SU-DHL-6 (cell line): ENCODE data around the gene FDXR.
A peak's percentile ranks its signal among the peaks of the same experiment; 100 is the strongest.

ENCODE experiments used
- H2AFZ ChIP-seq: fragments of 200-600 bp; sonication (generic); 2 replicates; pipeline ENCODE4 v1.6.1; 2014; ENCODE audit warnings: low read depth, mild to moderate bottlenecking, moderate library complexity, mixed read lengths, antibody characterized with exemption, low read length; ENCODE audit not compliant: severe bottlenecking
- H3F3A ChIP-seq: fragments of 200-600 bp; shearing (Covaris generic); 2 replicates; pipeline ENCODE4 v1.6.0; 2016; ENCODE audit warnings: antibody characterized with exemption, mild to moderate bottlenecking; ENCODE audit not compliant: insufficient read depth
- H3K27ac ChIP-seq: fragments of 200-600 bp; sonication (generic); 2 replicates; pipeline ENCODE4 v1.5.1; 2016; ENCODE audit warnings: low read depth, mild to moderate bottlenecking, low read length, moderate library complexity, mixed read lengths
- H3K27me3 ChIP-seq: fragments of 200-600 bp; sonication (generic), shearing (Covaris generic); 2 replicates; pipeline ENCODE4 v1.6.0; 2014; ENCODE audit warnings: mild to moderate bottlenecking, low read length
- H3K36me3 ChIP-seq: fragments of 200-600 bp; sonication (generic); 2 replicates; pipeline ENCODE4 v1.6.1; 2014; ENCODE audit warnings: mild to moderate bottlenecking, low read length, mixed read lengths
- H3K4me2 ChIP-seq: fragments of 300-600, 200-600 bp; shearing (Covaris generic), sonication (generic); 2 replicates; pipeline ENCODE4 v1.6.0; 2014; ENCODE audit warnings: low read length, low read depth, mild to moderate bottlenecking; ENCODE audit not compliant: poor library complexity, severe bottlenecking
- H3K4me3 ChIP-seq: fragments of 200-600 bp; sonication (generic); 2 replicates; pipeline ENCODE4 v1.5.1; 2014; ENCODE audit warnings: antibody characterized with exemption, low read length, mild to moderate bottlenecking, mixed read lengths; ENCODE audit not compliant: insufficient read depth, poor library complexity, severe bottlenecking
- H3K79me2 ChIP-seq: fragments of 200-600 bp; sonication (generic); 2 replicates; pipeline ENCODE4 v1.6.1; 2014; ENCODE audit warnings: mild to moderate bottlenecking, low read length, moderate library complexity; ENCODE audit not compliant: insufficient read depth
- H3K9ac ChIP-seq: fragments of 200-600 bp; sonication (generic); 2 replicates; pipeline ENCODE4 v1.7.0; 2014; ENCODE audit warnings: mild to moderate bottlenecking, low read length
- H3K9me2 ChIP-seq: fragments of 200-600 bp; sonication (generic); replicated peaks from 2 replicates; pipeline ENCODE4 v1.6.1; 2014; ENCODE audit warnings: low read length; ENCODE audit not compliant: insufficient read depth
- H3K9me3 ChIP-seq: fragments of 200-600 bp; sonication (generic); 2 replicates; pipeline ENCODE4 v1.6.1; 2014; ENCODE audit warnings: low read length, mixed read lengths; ENCODE audit not compliant: insufficient read depth
- H4K20me1 ChIP-seq: fragments of 200-600 bp; sonication (generic); 2 replicates; pipeline ENCODE4 v1.6.1; 2014; ENCODE audit warnings: low read depth, mild to moderate bottlenecking, antibody characterized with exemption, low read length, moderate library complexity, mixed read lengths
- EZH2phosphoT487 ChIP-seq: fragments of 200-600 bp; sonication (generic), shearing (Covaris generic); conservative IDR thresholded peaks from 2 replicates; pipeline ENCODE4 v1.6.1; 2018; ENCODE audit warnings: mild to moderate bottlenecking, antibody characterized with exemption, low read length, moderate library complexity, mixed read lengths
- TF ChIP-seq, protein P1 (sequence below): fragments of 200-600 bp; sonication (generic); IDR thresholded peaks from one replicate; pipeline ENCODE4 v1.5.1; 2017; ENCODE audit warnings: antibody characterized with exemption, mild to moderate bottlenecking, low read length, moderate library complexity; ENCODE audit not compliant: insufficient read depth, poor library complexity, severe bottlenecking

FDXR gene

DNA sequence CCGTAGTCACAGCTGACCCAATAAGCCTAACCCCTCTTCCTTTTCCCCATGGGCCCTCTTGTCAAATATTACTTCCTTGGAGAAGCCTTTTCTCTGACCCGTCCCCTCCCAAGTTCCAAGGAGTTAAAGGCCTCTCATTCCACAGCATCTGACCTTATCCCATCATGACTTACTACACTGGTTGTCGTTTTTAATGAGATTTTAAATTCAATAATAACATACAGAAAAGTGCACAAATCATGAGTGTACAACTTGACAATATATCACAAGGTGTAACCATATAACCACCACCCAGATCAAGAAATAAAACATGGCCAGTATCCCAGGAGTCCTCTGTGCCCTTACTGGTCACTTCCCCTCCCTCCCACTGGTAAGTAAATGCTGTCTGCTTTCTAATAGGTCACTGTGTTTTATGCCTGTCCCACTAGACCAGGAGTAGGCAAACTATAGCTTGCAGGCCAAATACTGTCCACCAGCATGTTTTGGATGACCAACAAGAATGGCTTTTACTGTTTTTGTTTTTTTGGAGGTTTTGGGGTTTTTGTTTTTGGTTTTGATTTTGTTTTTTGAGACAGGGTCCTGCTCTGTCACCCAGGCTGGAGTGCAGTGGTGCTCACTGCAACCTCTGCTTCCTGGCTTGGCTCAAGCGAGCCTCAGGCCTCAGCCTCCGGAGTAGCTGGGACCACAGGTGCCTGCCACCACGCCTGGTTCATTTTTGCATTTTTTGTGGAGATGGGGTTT, 1.2 kb upstream of the FDXR start:
- Histone ChIP-seq H3K9me2 (no peaks in the 10 kb centered on the region), H4K20me1 (no peaks in the 10 kb centered on the region), H3K4me3 (peak overlapping the region; percentile 81), H3F3A (no peaks in the 10 kb centered on the region; the same call in 1 of the 2 replicates), H3K36me3 (no peaks in the 10 kb centered on the region), H3K9ac (peak overlapping the region; percentile 88), H3K4me2 (peak overlapping the region; percentile 94), H3K9me3 (no peaks in the 10 kb centered on the region), H3K27me3 (no peaks in the 10 kb centered on the region), H3K27ac (peak overlapping the region; percentile 59), H2AFZ (no peak overlapping the region), H3K79me2 (no peaks in the 10 kb centered on the region)
- TF ChIP-seq, protein P1, sequence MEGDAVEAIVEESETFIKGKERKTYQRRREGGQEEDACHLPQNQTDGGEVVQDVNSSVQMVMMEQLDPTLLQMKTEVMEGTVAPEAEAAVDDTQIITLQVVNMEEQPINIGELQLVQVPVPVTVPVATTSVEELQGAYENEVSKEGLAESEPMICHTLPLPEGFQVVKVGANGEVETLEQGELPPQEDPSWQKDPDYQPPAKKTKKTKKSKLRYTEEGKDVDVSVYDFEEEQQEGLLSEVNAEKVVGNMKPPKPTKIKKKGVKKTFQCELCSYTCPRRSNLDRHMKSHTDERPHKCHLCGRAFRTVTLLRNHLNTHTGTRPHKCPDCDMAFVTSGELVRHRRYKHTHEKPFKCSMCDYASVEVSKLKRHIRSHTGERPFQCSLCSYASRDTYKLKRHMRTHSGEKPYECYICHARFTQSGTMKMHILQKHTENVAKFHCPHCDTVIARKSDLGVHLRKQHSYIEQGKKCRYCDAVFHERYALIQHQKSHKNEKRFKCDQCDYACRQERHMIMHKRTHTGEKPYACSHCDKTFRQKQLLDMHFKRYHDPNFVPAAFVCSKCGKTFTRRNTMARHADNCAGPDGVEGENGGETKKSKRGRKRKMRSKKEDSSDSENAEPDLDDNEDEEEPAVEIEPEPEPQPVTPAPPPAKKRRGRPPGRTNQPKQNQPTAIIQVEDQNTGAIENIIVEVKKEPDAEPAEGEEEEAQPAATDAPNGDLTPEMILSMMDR: no peak
- no peak for TF ChIP-seq EZH2phosphoT487

DNA sequence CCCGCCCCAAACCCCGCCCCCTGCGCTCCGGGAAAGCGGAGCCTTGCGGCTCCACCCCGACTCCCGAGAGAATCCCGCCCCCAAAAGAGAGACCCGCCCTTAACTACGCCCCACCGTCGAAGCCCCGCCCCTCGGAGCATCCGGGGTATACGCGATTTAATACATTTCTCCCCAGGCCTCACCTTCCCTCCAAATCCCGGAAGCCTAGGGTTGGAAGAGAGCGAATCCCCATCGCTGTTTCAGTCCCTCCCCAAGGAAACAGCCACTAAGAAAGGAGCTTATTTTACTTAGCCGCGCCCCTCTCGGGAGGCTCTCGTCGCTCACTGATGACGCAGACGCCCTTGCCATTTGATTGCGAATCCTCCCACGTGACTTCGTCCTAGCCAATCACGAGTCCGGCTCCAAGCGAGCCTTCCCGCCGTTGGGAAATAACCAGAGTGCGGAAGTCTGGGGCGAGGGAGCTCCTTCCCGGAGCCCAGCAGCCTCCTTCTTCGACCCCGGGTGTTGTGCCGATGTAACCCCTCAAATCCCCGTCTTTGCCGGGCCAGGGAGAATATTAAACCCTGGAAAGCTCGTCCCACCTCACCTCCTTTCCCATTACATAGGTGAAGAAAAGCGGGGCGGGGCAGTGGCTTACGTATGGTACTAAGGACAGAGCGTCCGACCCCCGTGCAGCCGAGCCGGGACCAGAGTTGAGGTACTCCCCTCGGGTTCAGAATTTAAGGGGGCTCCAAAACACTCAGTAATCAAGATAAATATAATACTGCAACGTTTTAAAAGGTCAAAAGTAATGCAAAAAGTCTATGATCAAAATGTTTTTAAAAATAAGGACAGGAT, 461 bp upstream of the FDXR start:
- TF ChIP-seq, protein P1: no peak
- no peak for TF ChIP-seq EZH2phosphoT487

GRCh38 chr17:74871356-74872076, 1.3 kb downstream of the FDXR start:
- Histone ChIP-seq H3K4me3 (no peak overlapping the region), H3K4me2 (peak overlapping the region; percentile 79), H3K27ac (no peak overlapping the region), H3K9ac (no peak overlapping the region), H3F3A (no peaks in the 10 kb centered on the region; the same call in 1 of the 2 replicates), H3K79me2 (no peaks in the 10 kb centered on the region), H3K9me3 (no peaks in the 10 kb centered on the region), H2AFZ (no peak overlapping the region), H4K20me1 (no peaks in the 10 kb centered on the region), H3K9me2 (no peaks in the 10 kb centered on the region), H3K27me3 (no peaks in the 10 kb centered on the region), H3K36me3 (no peaks in the 10 kb centered on the region)
- no peak for TF ChIP-seq EZH2phosphoT487
- TF ChIP-seq, protein P1: no peak

More for the DNA sequence above, 461 bp upstream of the FDXR start:
- H3K9me3 ChIP-seq: no peaks in the 10 kb centered on the region
- no peaks in the 10 kb centered on the region for H3K27me3 ChIP-seq
- H3K9ac ChIP-seq: peak overlapping the region; percentile 88
- H3K36me3 ChIP-seq: no peaks in the 10 kb centered on the region
- H3K9me2 ChIP-seq: no peaks in the 10 kb centered on the region
- peak overlapping the region; percentile 97 for H3K4me3 ChIP-seq
- no peaks in the 10 kb centered on the region for H4K20me1 ChIP-seq
- H3K79me2 ChIP-seq: no peaks in the 10 kb centered on the region
- no peaks in the 10 kb centered on the region; the same call in 1 of the 2 replicates for H3F3A ChIP-seq
- peak overlapping the region; percentile 64 for H3K27ac ChIP-seq
- peak overlapping the region; percentile 39 for H2AFZ ChIP-seq
- H3K4me2 ChIP-seq: peak overlapping the region; percentile 94
